CD14-positive monocyte (primary cell): Measurements from ENCODE around the gene SSH3. TPM values are rescaled to one million over a fixed set of nuclear protein-coding genes. Genes with fewer than 3 reads are reported as not detected.

Experiments used
- DNase-seq, 3 donors: peaks; one replicate each; pipeline ENCODE4 v3.0.0-alpha.2; 2011 to 2022
- H2AFZ ChIP-seq: 2 replicates; pipeline ENCODE4 v1.6.0; 2012; ENCODE audit warnings: mild to moderate bottlenecking, low read depth, low read length, inconsistent platforms; ENCODE audit not compliant: insufficient read depth, poor library complexity, severe bottlenecking
- H3K27ac ChIP-seq, 2 donors: 1 replicate in 1 of 2; 2 replicates in 1 of 2; pipeline ENCODE4 v1.5.1; 2012 to 2013; ENCODE audit warnings: low read length in 2 of 2, control low read depth in 1 of 2, inconsistent platforms in 1 of 2, low read depth in 1 of 2, mild to moderate bottlenecking in 1 of 2
- H3K27me3 ChIP-seq, 2 donors: one replicate each; pipeline versions ENCODE4 v1.6.0 to v1.6.1; 2011 to 2013; ENCODE audit warnings: low read length in 2 of 2; ENCODE audit not compliant: control insufficient read depth in 2 of 2, insufficient read depth in 2 of 2
- H3K36me3 ChIP-seq, 2 donors: replicated peaks in 1 of 2; 1 replicate in 1 of 2; 2 replicates in 1 of 2; pipeline versions ENCODE4 v1.5.1 to v1.6.1; 2012 to 2013; ENCODE audit warnings: low read length in 2 of 2, control low read depth in 1 of 2, inconsistent platforms in 1 of 2, mild to moderate bottlenecking in 1 of 2; ENCODE audit not compliant: insufficient read depth in 2 of 2, control insufficient read depth in 1 of 2
- H3K4me1 ChIP-seq, 2 donors: 1 replicate in 1 of 2; 2 replicates in 1 of 2; pipeline versions ENCODE4 v1.5.1 to v1.6.1; 2012 to 2013; ENCODE audit warnings: low read length in 2 of 2, control low read depth in 1 of 2, inconsistent platforms in 1 of 2, mild to moderate bottlenecking in 1 of 2, moderate library complexity in 1 of 2; ENCODE audit not compliant: insufficient read depth in 2 of 2, control insufficient read depth in 1 of 2
- H3K4me2 ChIP-seq: replicated peaks from 2 replicates; pipeline ENCODE3; 2012; ENCODE audit warnings: low read length, moderate library complexity, mild to moderate bottlenecking; ENCODE audit not compliant: poor library complexity, severe bottlenecking; ENCODE audit errors: extremely low read depth
- H3K4me3 ChIP-seq, 3 experiments: fragments of 200-600 bp in 1 of 3; sonication (generic) in 1 of 3; replicated peaks in 1 of 3; 1 replicate in 2 of 3; 2 replicates in 1 of 3; pipeline ENCODE4 v1.5.1; 2011 to 2013; ENCODE audit warnings: low read length in 3 of 3, mild to moderate bottlenecking in 3 of 3, control low read depth in 2 of 3, low read depth in 2 of 3, inconsistent platforms in 1 of 3, moderate library complexity in 1 of 3
- H3K79me2 ChIP-seq: 2 replicates; pipeline ENCODE4 v1.6.0; 2012; ENCODE audit warnings: mild to moderate bottlenecking, control low read depth, inconsistent platforms, low read length, moderate library complexity; ENCODE audit not compliant: insufficient read depth
- H3K9ac ChIP-seq: 2 replicates; pipeline ENCODE4 v1.6.0; 2017; ENCODE audit warnings: low read length, mild to moderate bottlenecking; ENCODE audit not compliant: insufficient read depth, poor library complexity, severe bottlenecking
- H3K9me3 ChIP-seq, 2 donors: replicated peaks in 1 of 2; 1 replicate in 1 of 2; 2 replicates in 1 of 2; pipeline versions ENCODE4 v1.5.1 to v1.6.1; 2012 to 2013; ENCODE audit warnings: low read length in 2 of 2, control low read depth in 1 of 2; ENCODE audit not compliant: control insufficient read depth in 1 of 2, insufficient read depth in 1 of 2
- H4K20me1 ChIP-seq: 2 replicates; pipeline ENCODE4 v1.6.0; 2012; ENCODE audit warnings: mild to moderate bottlenecking, low read length, control low read depth, moderate library complexity; ENCODE audit not compliant: insufficient read depth
- H3K27ac Mint-ChIP-seq, 7 donors: one replicate each; pipeline ENCODE4 v1.8.0; 2020; ENCODE audit warnings: mild to moderate bottlenecking in 7 of 7, mixed read lengths in 7 of 7, moderate library complexity in 6 of 7, inconsistent platforms in 2 of 7
- H3K27me3 Mint-ChIP-seq, 3 donors: one replicate each; pipeline ENCODE4 v1.8.0; 2021 to 2022; ENCODE audit warnings: low read depth in 3 of 3, mild to moderate bottlenecking in 3 of 3, mixed read lengths in 3 of 3, moderate library complexity in 3 of 3, inconsistent platforms in 1 of 3
- H3K36me3 Mint-ChIP-seq, 2 donors: one replicate each; pipeline ENCODE4 v1.8.0; 2020; ENCODE audit warnings: mixed read lengths in 2 of 2, inconsistent platforms in 1 of 2, mild to moderate bottlenecking in 1 of 2
- H3K4me1 Mint-ChIP-seq: one replicate; pipeline ENCODE4 v1.8.0; 2020; ENCODE audit warnings: mild to moderate bottlenecking, mixed read lengths
- H3K4me3 Mint-ChIP-seq, 2 donors: one replicate each; pipeline ENCODE4 v1.8.0; 2020; ENCODE audit warnings: mild to moderate bottlenecking in 2 of 2, mixed read lengths in 2 of 2, moderate library complexity in 1 of 2
- H3K9me3 Mint-ChIP-seq, 7 donors: one replicate each; pipeline ENCODE4 v1.8.0; 2020 to 2022; ENCODE audit warnings: mixed read lengths in 7 of 7, mild to moderate bottlenecking in 6 of 7, moderate library complexity in 6 of 7, inconsistent platforms in 2 of 7
- CTCF ChIP-seq: fragments of 200-600 bp; IDR thresholded peaks from one replicate; pipeline ENCODE4 v1.8.0; 2022; ENCODE audit warnings: antibody characterized with exemption, mild to moderate bottlenecking
- WGBS: methylation state at CpG from one replicate; pipeline ENCODE4 v1.1.5; 2013; ENCODE audit warnings: missing lambda C conversion rate; ENCODE audit not compliant: insufficient coverage; 5-methylcytosine and 5-hydroxymethylcytosine counted together
- intact Hi-C, 2 donors: fragments of 100-400 bp; cut with micrococcal nuclease; formaldehyde crosslinking; loops; one replicate each; pipeline versions ENCODE4 v1.15.0 to v1.15.1; 2023
- polyA minus RNA-seq: library from RNA; depleted of rRNA, polyadenylated mRNA; stranded (reverse); fragments of >200 nt; gene quantifications from 2 replicates; pipeline ENCODE4 v1.2.3, GENCODE V29; 2012
- polyA plus RNA-seq, 3 donors: library from polyadenylated mRNA; depleted of rRNA in 1 of 3; unstranded in 2 of 3; stranded (reverse) in 1 of 3; fragments of 300-500 nt in 2 of 3; fragments of >200 nt in 1 of 3; fragmentation: Illumina TruSeq in 2 of 3; gene quantifications; 1 replicate in 2 of 3; 2 replicates in 1 of 3; pipeline ENCODE4 v1.2.3, GENCODE V29; 2012 to 2021
- total RNA-seq, 12 experiments: library from RNA in 1 of 12; stranded (reverse) in 1 of 12; fragments of 120-200 nt in 1 of 12; gene quantifications; one replicate each; pipeline ENCODE4 v1.2.4 and lab custom pipeline; 2013 to 2026; ENCODE audit warnings: mixed read lengths in 6 of 12, inconsistent platforms in 1 of 12

Gene SSH3
- total RNA-seq (2013) = 7.4 TPM
- 10 to 100 TPM in 1 of 3 donors, 1 to 10 TPM in 2; 3.6 to 23.3 (median 5.8) TPM for polyA plus RNA-seq
- 9.4 and 9.5 TPM in 2 replicates for polyA minus RNA-seq
- total RNA-seq (lab: John Stamatoyannopoulos, UW) = 1.1 to 9.6 (median 5.7) reads per million in 11 experiments

GRCh38 chr11:67303132-67303834 is at the start of gene SSH3:
SSH3 (plus strand) TSS chr11:67303530; CDS start chr11:67303626, 96 bp downstream.
- Histone ChIP-seq H3K79me2 (peaks cover 51% of the 10 kb centered on the region), H3K4me3 (peak within 1 kb of the TSS; percentile 40 to 86 (median 66)), H3K4me2 (peak within 1 kb of the TSS; percentile 94), H3K9ac (peak within 1 kb of the TSS; percentile 73), H3K36me3 (peaks cover 57% of the 10 kb centered on the region in 2 donors), H3K27ac (peak within 1 kb of the TSS; percentile 64 to 78), H4K20me1 (peaks cover 78% of the 10 kb centered on the region), H2AFZ (peak within 1 kb of the TSS; percentile 72), H3K9me3 (no peaks in the 10 kb centered on the region), H3K27me3 (no peaks in the 10 kb centered on the region), H3K4me1 (peaks cover 44 to 64% of the 10 kb centered on the region in 2 donors)
- intact Hi-C loops = loop anchor here (1.0 to 5.0 kb wide), 2 partner anchors 10 to 36 kb away; partner anchors contain the start of gene GRK2 (in 1 of the 2)
- Mint-ChIP-seq H3K4me1 (peaks cover 52% of the 10 kb centered on the region), H3K27ac (peak within 1 kb of the TSS; percentile 75 to 92 (median 89)), H3K9me3 (no peaks in the 10 kb centered on the region), H3K4me3 (peak within 1 kb of the TSS; percentile 79 to 85), H3K36me3 (peaks cover 46 to 69% of the 10 kb centered on the region in 2 donors), H3K27me3 (no peaks in the 10 kb centered on the region)
- under 1% methylated on average over 59 of the region's 65 CpGs for WGBS
- TF ChIP-seq CTCF = no peak
- peak in 2 of 3 donors; percentile 24 to 47 for DNase-seq

GRCh38 chr11:67253872-67254624 is 49.3 kb upstream of the SSH3 start:
- peaks cover 8% of the 10 kb centered on the region for H3K4me1 Mint-ChIP-seq
- H3K9me3 Mint-ChIP-seq = no peaks in the 10 kb centered on the region
- TF ChIP-seq CTCF = no peak
- no peak overlapping the region for H3K9ac ChIP-seq
- no peak overlapping the region for H3K4me2 ChIP-seq
- H3K79me2 ChIP-seq = peaks cover 21% of the 10 kb centered on the region
- no peak overlapping the region for H2AFZ ChIP-seq
- intact Hi-C loops = no loop called here
- H3K4me3 ChIP-seq = no peak overlapping the region
- H3K36me3 Mint-ChIP-seq = peaks cover 78 to 95% of the 10 kb centered on the region in 2 donors
- no peaks in the 10 kb centered on the region for H3K9me3 ChIP-seq
- no peaks in the 10 kb centered on the region for H3K27me3 ChIP-seq
- H3K27ac Mint-ChIP-seq = peak overlapping the region in 3 of 7 donors; percentile 17 to 77 (median 27)
- no peak for DNase-seq
- 98% methylated on average over 14 of the region's 14 CpGs for WGBS
- peak overlapping the region in 1 of 2 donors; percentile 25 for H3K27ac ChIP-seq
- peaks cover 98% of the 10 kb centered on the region for H4K20me1 ChIP-seq
- peaks cover 0 to 2% (median 2%) of the 10 kb centered on the region in 3 donors for H3K27me3 Mint-ChIP-seq
- H3K4me1 ChIP-seq = peaks cover 0 to 7% of the 10 kb centered on the region in 2 donors
- H3K4me3 Mint-ChIP-seq = no peak overlapping the region
- peaks cover 82 to 84% of the 10 kb centered on the region in 2 donors for H3K36me3 ChIP-seq
